Measurements from ENCODE around the gene CDPF1. TPM values are rescaled to one million over a fixed set of nuclear protein-coding genes. Genes with fewer than 3 reads are reported as not detected.

CDPF1 gene
- total RNA-seq, 1 experiment from 2014 or later: 16.3 TPM

- ChIA-PET CTCF (no interaction called here), POLR2A (no interaction called here), RAD21 (ENCODE audit: low non-redundant PET in 1 of 2, low total read pairs in 2 of 2, uncharacterized antibody in 2 of 2, unreplicated experiment in 2 of 2) (no interaction called here)
- Histone ChIP-seq H3K4me3 (replicated peaks in 1 of 2; ENCODE audit: low read depth in 1 of 2, low read length in 2 of 2) (no peak overlapping the region), H3K27ac (ENCODE audit: low read depth, low read length) (no peak overlapping the region), H3K9me2 (ENCODE audit: insufficient read depth) (no peaks in the 10 kb centered on the region), H3K9me3 (ENCODE audit: control insufficient read depth in 1 of 2, insufficient read depth in 1 of 2, low read depth in 1 of 2, low read length in 2 of 2) (no peaks in the 10 kb centered on the region), H3K4me1 (ENCODE audit: control insufficient read depth in 1 of 2, insufficient read depth in 2 of 2, low read length in 2 of 2) (no peaks in the 10 kb centered on the region), H3K9ac (ENCODE audit: low read length) (no peak overlapping the region), H3K79me2 (ENCODE audit: insufficient read depth, low read length) (no peaks in the 10 kb centered on the region), H4K20me1 (ENCODE audit: insufficient read depth) (no peaks in the 10 kb centered on the region), H3K4me2 (ENCODE audit: low read length) (no peak overlapping the region), H3K27me3 (ENCODE audit: insufficient read depth, low read length) (no peaks in the 10 kb centered on the region), H2AFZ (ENCODE audit: low read depth, low read length, poor library complexity, severe bottlenecking) (no peak overlapping the region), H3K36me3 (ENCODE audit: control insufficient read depth in 1 of 2, insufficient read depth in 2 of 2, low read length in 2 of 2) (peaks cover 0 to 2% of the 10 kb centered on the region in 2 experiments; a peak in 2 of 4 replicates)
- intact Hi-C loops (cut with micrococcal nuclease): no loop called here
- no peak for ATAC-seq
- no TSS peak for BruUV-seq (replicated peaks)
- DNase-seq (ENCODE audit: low read depth, low spot score): no peak
- TF ChIP-seq EZH2 (IDR thresholded peaks at IDR 0.05): no peak
- no peak for TF ChIP-seq POLR2A (IDR thresholded peaks at IDR 0.05; ENCODE audit: borderline replicate concordance, extremely low read depth, insufficient read depth, insufficient read length)
- TF ChIP-seq ZBTB33 (IDR thresholded peaks at IDR 0.05; ENCODE audit: extremely low read depth, insufficient replicate concordance, low read length): no peak
- TF ChIP-seq CEBPB (IDR thresholded peaks at IDR 0.05; ENCODE audit: low read depth): no peak
- no peak for TF ChIP-seq ZNF274 (IDR thresholded peaks at IDR 0.05; ENCODE audit: low read depth, low read length)
- no peak for TF ChIP-seq SRF (IDR thresholded peaks at IDR 0.05; ENCODE audit: low read depth)
- TF ChIP-seq SP1 (IDR thresholded peaks at IDR 0.05; ENCODE audit: low read depth): no peak
- no peak for TF ChIP-seq JUND (IDR thresholded peaks at IDR 0.05)
- no peak for TF ChIP-seq ELF1 (IDR thresholded peaks at IDR 0.05; ENCODE audit: borderline replicate concordance, low read depth)
- TF ChIP-seq TCF7L2 (IDR thresholded peaks at IDR 0.05; ENCODE audit: borderline replicate concordance, extremely low read depth, insufficient read depth, insufficient read length): no peak
- no peak for TF ChIP-seq SIN3A (IDR thresholded peaks at IDR 0.05; ENCODE audit: low read depth)
- TF ChIP-seq MAX (IDR thresholded peaks at IDR 0.05): no peak
- TF ChIP-seq ZFX (IDR thresholded peaks at IDR 0.05): no peak
- TF ChIP-seq ATF3 (IDR thresholded peaks at IDR 0.05): no peak
- TF ChIP-seq EGR1 (IDR thresholded peaks at IDR 0.05; ENCODE audit: low read depth): no peak
Measured at GRCh38 chr22:46219636-46220035, 30.5 kb downstream of the CDPF1 start.

Data from HCT116 (cell line).